ENCODE measurements around the gene ELMO2. TPM values are rescaled to one million over a fixed set of nuclear protein-coding genes. Genes with fewer than 3 reads are reported as not detected.

Gene ELMO2
- total and polyA plus RNA-seq, 5 donors from 2014 or later: 37.7 to 84.9 (median 44.8) TPM

- no peak for ATAC-seq (ENCODE audit: low read depth in 2 of 2)
- H3K9me3 Mint-ChIP-seq: no peaks in the 10 kb centered on the region
- peak overlapping the region; percentile 84 for H3K27ac ChIP-seq (ENCODE audit: insufficient read depth, low read length, poor library complexity, severe bottlenecking)
Measured at GRCh38 chr20:46402331-46402811, 4.0 kb downstream of the ELMO2 start.

DNA sequence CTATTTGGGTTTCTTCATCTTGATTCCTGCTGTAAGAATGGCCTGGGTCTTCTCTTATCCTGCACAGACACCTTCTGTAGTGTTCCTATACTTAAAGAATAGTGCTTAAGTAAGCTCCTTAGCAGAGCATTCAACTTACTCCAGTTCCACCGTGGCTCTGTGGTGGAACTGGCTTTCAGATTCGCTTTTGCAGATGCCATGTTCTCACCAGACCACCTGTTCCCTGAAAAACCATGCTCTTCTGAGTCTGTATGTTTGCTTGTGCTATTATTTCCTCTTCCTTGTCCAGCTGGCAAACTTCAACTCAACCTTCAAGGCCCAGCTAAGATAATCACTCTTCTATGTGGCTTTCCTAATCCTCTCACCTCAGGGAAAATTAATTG lies 4.9 kb downstream of the ELMO2 start:
- H3K27ac Mint-ChIP-seq: peak overlapping the region; percentile 91 to 98 (median 92)
- no peaks in the 10 kb centered on the region for H3K27me3 Mint-ChIP-seq
- Histone ChIP-seq H3K27me3 (ENCODE audit: control insufficient read depth, insufficient read depth, low read length) (no peaks in the 10 kb centered on the region), H3K9me3 (ENCODE audit: control insufficient read depth in 2 of 2, low read length in 2 of 2) (no peaks in the 10 kb centered on the region), H3K36me3 (ENCODE audit: control insufficient read depth, insufficient read depth, low read length) (peaks cover 16% of the 10 kb centered on the region), H3K27ac (ENCODE audit: insufficient read depth, low read length, poor library complexity, severe bottlenecking) (peak overlapping the region; percentile 84), H3K4me3 (ENCODE audit: low read depth, low read length) (peak overlapping the region; percentile 78), H3K4me1 (ENCODE audit: control insufficient read depth, insufficient read depth, low read length, poor library complexity, severe bottlenecking) (peaks cover 70% of the 10 kb centered on the region)
- H3K4me3 Mint-ChIP-seq: peak overlapping the region; percentile 68 to 81 (median 75)
- DNase-seq (peak in 1 of 3 donors; percentile 67), ATAC-seq (ENCODE audit: low read depth in 2 of 2) (no peak)
- peaks cover 6% of the 10 kb centered on the region for H3K36me3 Mint-ChIP-seq
- H3K9me3 Mint-ChIP-seq: no peaks in the 10 kb centered on the region
- peaks cover 41 to 78% (median 60%) of the 10 kb centered on the region in 4 donors for H3K4me1 Mint-ChIP-seq

More at GRCh38 chr20:46402331-46402811, 4.0 kb downstream of the ELMO2 start:
- H3K9me3 ChIP-seq (ENCODE audit: control insufficient read depth in 2 of 2, low read length in 2 of 2): no peaks in the 10 kb centered on the region
- H3K36me3 ChIP-seq (ENCODE audit: control insufficient read depth, insufficient read depth, low read length): peaks cover 11% of the 10 kb centered on the region
- peaks cover 77% of the 10 kb centered on the region for H3K4me1 ChIP-seq (ENCODE audit: control insufficient read depth, insufficient read depth, low read length, poor library complexity, severe bottlenecking)
- Mint-ChIP-seq H3K36me3 (peaks cover 6% of the 10 kb centered on the region), H3K4me3 (peak overlapping the region in 3 of 4 donors; percentile 29 to 77 (median 64)), H3K4me1 (peaks cover 41 to 87% (median 64%) of the 10 kb centered on the region in 4 donors), H3K27ac (peak overlapping the region; percentile 76 to 98 (median 91)), H3K27me3 (no peaks in the 10 kb centered on the region)
- DNase-seq: no peak
- H3K4me3 ChIP-seq (ENCODE audit: low read depth, low read length): peak overlapping the region; percentile 78
- H3K27me3 ChIP-seq (ENCODE audit: control insufficient read depth, insufficient read depth, low read length): no peaks in the 10 kb centered on the region

- H3K27me3 Mint-ChIP-seq: no peaks in the 10 kb centered on the region
- Histone ChIP-seq H3K27ac (ENCODE audit: insufficient read depth, low read length, poor library complexity, severe bottlenecking) (peak overlapping the region; percentile 84), H3K9me3 (ENCODE audit: control insufficient read depth in 2 of 2, low read length in 2 of 2) (no peaks in the 10 kb centered on the region), H3K4me1 (ENCODE audit: control insufficient read depth, insufficient read depth, low read length, poor library complexity, severe bottlenecking) (peaks cover 70% of the 10 kb centered on the region), H3K36me3 (ENCODE audit: control insufficient read depth, insufficient read depth, low read length) (peaks cover 20% of the 10 kb centered on the region), H3K27me3 (ENCODE audit: control insufficient read depth, insufficient read depth, low read length) (no peaks in the 10 kb centered on the region), H3K4me3 (ENCODE audit: low read depth, low read length) (peak overlapping the region; percentile 78)
- peak; percentile 84 to 89 for ATAC-seq (ENCODE audit: low read depth in 2 of 2)
- no peaks in the 10 kb centered on the region for H3K9me3 Mint-ChIP-seq
- H3K4me3 Mint-ChIP-seq: peak overlapping the region; percentile 68 to 81 (median 75)
- H3K4me1 Mint-ChIP-seq: peaks cover 41 to 76% (median 59%) of the 10 kb centered on the region in 4 donors
- peaks cover 6% of the 10 kb centered on the region for H3K36me3 Mint-ChIP-seq
- peak overlapping the region; percentile 86 to 98 (median 91) for H3K27ac Mint-ChIP-seq
- DNase-seq: peak; percentile 8 to 86 (median 74)
Measured at GRCh38 chr20:46400828-46401477, 5.5 kb downstream of the ELMO2 start.

DNA sequence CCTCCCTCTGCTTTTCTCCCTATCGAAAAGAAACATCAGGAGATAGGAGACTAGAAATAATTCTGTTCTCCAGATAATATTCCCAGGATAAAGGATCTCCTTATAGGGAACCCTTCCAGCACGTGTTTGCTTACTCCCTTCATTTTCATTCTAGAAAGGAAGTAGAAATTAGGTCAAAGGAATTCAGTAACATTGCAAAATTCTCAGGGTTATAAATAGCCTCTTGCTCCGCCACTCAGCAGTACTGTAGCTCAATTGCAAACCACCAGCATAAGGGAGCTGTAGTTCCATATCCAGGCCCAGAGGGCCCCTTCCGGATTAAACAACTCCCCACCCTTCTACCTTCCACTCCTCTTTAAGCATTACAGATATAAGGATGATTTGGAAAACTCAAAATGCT lies 6.2 kb downstream of the ELMO2 start:
- Mint-ChIP-seq H3K9me3 (no peaks in the 10 kb centered on the region), H3K36me3 (peaks cover 6% of the 10 kb centered on the region), H3K4me1 (peaks cover 40 to 78% (median 59%) of the 10 kb centered on the region in 4 donors), H3K27ac (peak overlapping the region; percentile 86 to 98 (median 91)), H3K4me3 (peak overlapping the region; percentile 19 to 81 (median 75)), H3K27me3 (no peaks in the 10 kb centered on the region)
- Histone ChIP-seq H3K9me3 (ENCODE audit: control insufficient read depth in 2 of 2, low read length in 2 of 2) (no peaks in the 10 kb centered on the region), H3K27me3 (ENCODE audit: control insufficient read depth, insufficient read depth, low read length) (no peaks in the 10 kb centered on the region), H3K27ac (ENCODE audit: insufficient read depth, low read length, poor library complexity, severe bottlenecking) (peak overlapping the region; percentile 84), H3K4me3 (ENCODE audit: low read depth, low read length) (peak overlapping the region; percentile 78), H3K36me3 (ENCODE audit: control insufficient read depth, insufficient read depth, low read length) (peaks cover 25% of the 10 kb centered on the region), H3K4me1 (ENCODE audit: control insufficient read depth, insufficient read depth, low read length, poor library complexity, severe bottlenecking) (peaks cover 64% of the 10 kb centered on the region)
- ATAC-seq (ENCODE audit: low read depth in 2 of 2) (no peak), DNase-seq (no peak)

DNA sequence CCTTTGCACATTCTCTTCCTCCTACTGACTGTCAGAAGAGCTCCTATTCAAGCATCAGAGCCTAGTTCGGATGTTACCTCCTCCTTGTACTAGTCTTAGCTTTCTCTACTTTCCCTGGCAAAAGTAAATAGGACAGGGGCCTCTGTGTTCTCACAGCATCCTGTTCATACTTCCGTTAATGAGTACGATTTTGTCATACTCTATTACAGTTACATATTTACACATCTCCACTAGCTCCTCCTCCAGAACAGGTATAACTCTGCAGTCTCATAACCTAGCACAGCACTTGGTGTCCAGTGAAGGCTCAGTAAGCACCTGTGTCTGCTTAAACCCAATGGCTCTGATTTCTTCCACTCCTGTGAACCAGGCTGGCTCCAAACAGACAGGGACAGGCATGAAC lies 7.0 kb downstream of the ELMO2 start:
- Mint-ChIP-seq H3K27me3 (no peaks in the 10 kb centered on the region), H3K9me3 (no peaks in the 10 kb centered on the region), H3K36me3 (peaks cover 9% of the 10 kb centered on the region), H3K4me1 (peaks cover 34 to 72% (median 52%) of the 10 kb centered on the region in 4 donors), H3K4me3 (peak overlapping the region; percentile 37 to 73 (median 51)), H3K27ac (peak overlapping the region; percentile 87 to 98 (median 88))
- Histone ChIP-seq H3K9me3 (ENCODE audit: control insufficient read depth in 2 of 2, low read length in 2 of 2) (no peaks in the 10 kb centered on the region), H3K27me3 (ENCODE audit: control insufficient read depth, insufficient read depth, low read length) (no peaks in the 10 kb centered on the region), H3K4me3 (ENCODE audit: low read depth, low read length) (peak overlapping the region; percentile 64), H3K4me1 (ENCODE audit: control insufficient read depth, insufficient read depth, low read length, poor library complexity, severe bottlenecking) (peaks cover 56% of the 10 kb centered on the region), H3K27ac (ENCODE audit: insufficient read depth, low read length, poor library complexity, severe bottlenecking) (peak overlapping the region; percentile 84), H3K36me3 (ENCODE audit: control insufficient read depth, insufficient read depth, low read length) (peaks cover 25% of the 10 kb centered on the region)
- ATAC-seq (ENCODE audit: low read depth in 2 of 2) (peak; percentile 39), DNase-seq (peak in 2 of 3 donors; percentile 12 to 41)

DNA sequence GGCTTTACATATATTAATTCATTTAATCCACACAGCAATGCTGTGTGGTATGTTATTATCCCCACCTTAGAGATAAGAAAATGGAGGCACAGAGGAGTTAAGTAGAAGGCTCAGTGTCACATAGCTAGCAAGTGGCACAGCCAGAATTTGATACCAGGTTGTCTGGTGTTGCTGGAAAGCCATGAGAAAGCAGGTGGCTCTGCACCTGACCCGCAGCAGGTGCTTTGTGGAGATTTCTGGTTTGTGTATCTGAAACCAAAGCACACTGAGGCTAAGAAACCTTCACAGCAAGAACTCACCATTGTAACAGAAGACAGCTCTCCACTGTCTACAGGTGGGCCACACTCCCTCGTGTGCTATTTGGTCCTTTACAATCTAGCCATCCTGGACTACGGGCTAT lies 7.5 kb downstream of the ELMO2 start:
- H3K9me3 Mint-ChIP-seq: no peaks in the 10 kb centered on the region
- Histone ChIP-seq H3K27ac (ENCODE audit: insufficient read depth, low read length, poor library complexity, severe bottlenecking) (peak overlapping the region; percentile 84), H3K4me3 (ENCODE audit: low read depth, low read length) (peak overlapping the region; percentile 64), H3K9me3 (ENCODE audit: control insufficient read depth in 2 of 2, low read length in 2 of 2) (no peaks in the 10 kb centered on the region), H3K4me1 (ENCODE audit: control insufficient read depth, insufficient read depth, low read length, poor library complexity, severe bottlenecking) (peaks cover 51% of the 10 kb centered on the region), H3K27me3 (ENCODE audit: control insufficient read depth, insufficient read depth, low read length) (no peaks in the 10 kb centered on the region), H3K36me3 (ENCODE audit: control insufficient read depth, insufficient read depth, low read length) (peaks cover 29% of the 10 kb centered on the region)
- peak overlapping the region; percentile 87 to 98 (median 88) for H3K27ac Mint-ChIP-seq
- no peaks in the 10 kb centered on the region for H3K27me3 Mint-ChIP-seq
- peak overlapping the region; percentile 37 to 73 (median 51) for H3K4me3 Mint-ChIP-seq
- peaks cover 30 to 68% (median 47%) of the 10 kb centered on the region in 4 donors for H3K4me1 Mint-ChIP-seq
- ATAC-seq (ENCODE audit: low read depth in 2 of 2) (no peak), DNase-seq (no peak)
- peaks cover 12% of the 10 kb centered on the region for H3K36me3 Mint-ChIP-seq

- ATAC-seq (ENCODE audit: low read depth in 2 of 2) (no peak), DNase-seq (no peak)
- no peaks in the 10 kb centered on the region for H3K9me3 ChIP-seq (ENCODE audit: control insufficient read depth in 2 of 2, low read length in 2 of 2)
- H3K4me1 ChIP-seq (ENCODE audit: control insufficient read depth, insufficient read depth, low read length, poor library complexity, severe bottlenecking): peaks cover 25% of the 10 kb centered on the region
- no peak overlapping the region for H3K27ac ChIP-seq (ENCODE audit: insufficient read depth, low read length, poor library complexity, severe bottlenecking)
- no peaks in the 10 kb centered on the region for H3K27me3 Mint-ChIP-seq
- H3K27ac Mint-ChIP-seq: no peak overlapping the region
- H3K27me3 ChIP-seq (ENCODE audit: control insufficient read depth, insufficient read depth, low read length): no peaks in the 10 kb centered on the region
- H3K4me3 ChIP-seq (ENCODE audit: low read depth, low read length): no peak overlapping the region
- H3K36me3 ChIP-seq (ENCODE audit: control insufficient read depth, insufficient read depth, low read length): peaks cover 56% of the 10 kb centered on the region
- H3K36me3 Mint-ChIP-seq: peaks cover 29% of the 10 kb centered on the region
- H3K4me1 Mint-ChIP-seq: peaks cover 20 to 40% (median 24%) of the 10 kb centered on the region in 4 donors
- H3K4me3 Mint-ChIP-seq: no peak overlapping the region
- no peaks in the 10 kb centered on the region for H3K9me3 Mint-ChIP-seq
Measured at GRCh38 chr20:46396052-46396740, 10.2 kb downstream of the ELMO2 start.

All from CD4-positive, CD25-positive, alpha-beta regulatory T cell (primary cell).